Mucosa of descending colon (tissue), 3 donors: ENCODE results near the gene HAUS6. TPM values are rescaled to one million over a fixed set of nuclear protein-coding genes. Genes with fewer than 3 reads are reported as not detected.

Source experiments
- ATAC-seq: fragments of 200-7000 bp; cut with Tn5 transposase; one replicate; pipeline ENCODE4 v1.9.1; 2020; ENCODE audit warnings: mild to moderate bottlenecking, moderate library complexity
- DNase-seq, 3 donors: peaks; one replicate each; pipeline ENCODE4 v3.0.0-alpha.2; 2020
- H3K36me3 ChIP-seq: fragments of 200-600 bp; one replicate; pipeline ENCODE4 v1.8.0; 2021; ENCODE audit warnings: low read depth, mild to moderate bottlenecking
- H3K4me1 ChIP-seq: fragments of 200-600 bp; one replicate; pipeline ENCODE4 v1.8.0; 2021; ENCODE audit warnings: low read depth, mild to moderate bottlenecking
- H3K4me3 ChIP-seq: fragments of 200-600 bp; one replicate; pipeline ENCODE4 v1.8.0; 2021; ENCODE audit warnings: mild to moderate bottlenecking
- H3K9me3 ChIP-seq: fragments of 200-600 bp; one replicate; pipeline ENCODE4 v1.8.0; 2021; ENCODE audit warnings: mild to moderate bottlenecking
- CTCF ChIP-seq: fragments of 200-600 bp; IDR thresholded peaks from one replicate; pipeline ENCODE4 v1.8.0; 2022; ENCODE audit warnings: antibody characterized with exemption, mild to moderate bottlenecking
- intact Hi-C, 2 donors: fragments of 100-400 bp; cut with DNase I in 1 of 2; cut with micrococcal nuclease in 1 of 2; formaldehyde crosslinking; loops; one replicate each; pipeline versions ENCODE4 v1.11.0 to v1.11.1; 2022; cut with DNase I, micrococcal nuclease
- total RNA-seq, 3 donors: library from RNA; stranded (reverse); fragmentation: NEBNext Ultra II Directional in 2 of 3; extraction: Animal tissue kit (Norgen Biotek cat#: 25700) in 2 of 3; gene quantifications; one replicate each; pipeline versions ENCODE4 v1.2.1 to v1.2.4, GENCODE V29; 2021 to 2023
- donor health status: DM: no; HTN: no; CAD: no; lungs with moderate emphysema.
- donor health status: DM: no; HTN: no; CAD: no.
- donor health status: DM: no; HTN: yes; CAD: no.

The HAUS6 gene
- total RNA-seq, 3 donors from 2014 or later: 4.8 to 9.6 (median 8.8) TPM

GRCh38 chr9:19133549-19134345, 31.0 kb upstream of the HAUS6 start:
- Histone ChIP-seq H3K4me1 (no peaks in the 10 kb centered on the region), H3K36me3 (no peaks in the 10 kb centered on the region), H3K4me3 (no peak overlapping the region), H3K9me3 (no peaks in the 10 kb centered on the region)
- DNase-seq (no peak), ATAC-seq (no peak)
- no peak for TF ChIP-seq CTCF
- intact Hi-C loops: no loop called here

GRCh38 chr9:19130436-19130835, 27.7 kb upstream of the HAUS6 start:
- ATAC-seq (no peak), DNase-seq (no peak)
- Histone ChIP-seq H3K4me1 (no peaks in the 10 kb centered on the region), H3K9me3 (no peaks in the 10 kb centered on the region), H3K36me3 (no peaks in the 10 kb centered on the region), H3K4me3 (no peak overlapping the region)
- intact Hi-C loops: no loop called here
- no peak for TF ChIP-seq CTCF

- no peak for TF ChIP-seq CTCF
- intact Hi-C loops: no loop called here
- no peaks in the 10 kb centered on the region for H3K4me1 ChIP-seq
- DNase-seq (peak; percentile 57 to 66 (median 63)), ATAC-seq (peak; percentile 44)
- peak overlapping the region; percentile 38 for H3K4me3 ChIP-seq
- H3K36me3 ChIP-seq: no peaks in the 10 kb centered on the region
- H3K9me3 ChIP-seq: no peaks in the 10 kb centered on the region
Measured at GRCh38 chr9:19127871-19128500, 25.3 kb upstream of the HAUS6 start.

GRCh38 chr9:19124430-19124793, 21.7 kb upstream of the HAUS6 start:
- no peak overlapping the region for H3K4me3 ChIP-seq
- no peaks in the 10 kb centered on the region for H3K9me3 ChIP-seq
- H3K36me3 ChIP-seq: no peaks in the 10 kb centered on the region
- intact Hi-C loops: no loop called here
- DNase-seq (no peak), ATAC-seq (no peak)
- H3K4me1 ChIP-seq: no peaks in the 10 kb centered on the region
- no peak for TF ChIP-seq CTCF

GRCh38 chr9:19122490-19123042, 19.9 kb upstream of the HAUS6 start:
- ATAC-seq (no peak), DNase-seq (no peak)
- Histone ChIP-seq H3K4me3 (no peak overlapping the region), H3K36me3 (no peaks in the 10 kb centered on the region), H3K9me3 (no peaks in the 10 kb centered on the region), H3K4me1 (no peaks in the 10 kb centered on the region)
- no peak for TF ChIP-seq CTCF
- intact Hi-C loops: no loop called here
